GM21786 (cell line): ENCODE results near the gene PACS2.
"Not testable (repeated sequence)": the region's sequence is repeated elsewhere in the genome, so short reads cannot be mapped to it uniquely, and the experiment has no call there.

Experiments
- ATAC-seq: cut with Tn5 transposase; IDR thresholded peaks from one replicate; pipeline ENCODE4 v1.9.1; 2021; ENCODE audit not compliant: unreplicated experiment

The PACS2 gene

DNA sequence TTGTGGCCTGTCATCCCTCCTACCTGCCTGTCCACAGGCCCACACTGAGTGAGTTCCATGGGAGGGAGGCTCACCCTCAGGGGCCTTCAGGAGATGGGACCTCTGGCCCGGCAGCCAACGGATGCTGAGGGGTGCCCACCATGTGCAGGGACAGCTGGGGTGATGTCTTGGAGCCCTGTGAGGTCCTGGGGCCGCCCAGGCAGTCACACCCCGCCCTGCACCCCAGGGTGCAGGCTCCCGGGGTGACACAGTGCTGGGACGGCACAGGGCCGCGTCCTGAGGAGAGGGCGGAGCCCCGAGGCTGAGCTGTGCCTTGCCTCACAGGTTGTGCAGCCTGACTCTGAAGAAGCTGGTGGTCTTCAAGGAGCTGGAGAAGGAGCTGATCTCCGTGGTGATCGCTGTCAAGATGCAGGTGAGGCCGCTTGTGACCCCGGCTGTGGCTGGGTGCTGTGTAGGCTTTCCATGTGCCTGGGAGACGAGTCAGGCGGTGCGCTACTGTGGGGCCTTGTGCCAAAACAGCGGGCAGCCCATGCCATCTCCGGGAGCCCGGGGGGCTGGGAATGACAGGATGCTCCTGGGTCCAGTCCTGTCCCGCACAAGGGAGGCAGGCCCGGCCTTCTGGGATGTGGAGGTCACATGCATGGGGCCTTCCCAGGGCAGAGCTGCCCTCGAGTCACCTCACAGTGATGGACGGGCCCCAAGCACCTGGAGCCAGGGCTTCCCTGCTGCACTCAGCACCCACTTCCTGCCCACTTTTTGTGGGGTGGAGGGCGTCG, 33.8 kb downstream of the PACS2 start:
- ATAC-seq, result no peak

DNA sequence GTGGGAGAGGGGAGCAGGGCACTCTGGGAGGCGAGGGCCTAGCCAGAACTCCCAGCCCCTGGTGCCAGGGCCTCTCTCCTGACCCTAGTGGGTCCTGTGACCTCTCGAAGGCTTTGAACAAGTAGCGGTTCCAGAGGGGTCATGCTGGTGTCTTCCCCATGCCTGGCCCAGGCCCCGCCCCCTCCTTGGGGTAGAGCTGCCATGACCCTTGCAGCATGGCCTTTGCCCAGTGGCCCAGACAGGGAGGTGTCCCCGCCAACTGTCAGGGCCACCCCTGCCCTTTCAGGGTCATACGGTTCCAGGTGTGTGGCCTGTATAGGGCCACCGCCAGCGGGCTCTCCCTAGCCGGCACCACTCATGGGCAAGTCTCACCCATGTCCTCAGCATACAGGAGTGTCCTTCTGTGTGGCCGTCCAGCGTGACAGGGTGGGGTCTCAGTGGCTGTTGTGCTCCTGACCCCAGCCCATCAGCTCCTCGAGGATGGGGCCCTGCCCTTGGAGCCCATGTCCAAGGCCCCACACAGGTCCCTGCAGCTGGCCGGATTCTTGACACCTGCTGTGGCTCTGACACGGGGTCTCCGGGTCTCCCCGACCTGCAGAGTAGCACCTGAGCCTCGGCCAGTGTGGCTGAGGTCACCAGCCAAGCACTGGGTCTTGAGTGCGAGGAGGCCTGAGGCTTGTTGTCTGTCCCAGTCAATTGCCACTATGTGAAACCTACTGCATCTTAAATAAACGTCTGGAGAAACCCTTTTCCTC, 34.6 kb downstream of the PACS2 start:
- no peak for ATAC-seq

DNA sequence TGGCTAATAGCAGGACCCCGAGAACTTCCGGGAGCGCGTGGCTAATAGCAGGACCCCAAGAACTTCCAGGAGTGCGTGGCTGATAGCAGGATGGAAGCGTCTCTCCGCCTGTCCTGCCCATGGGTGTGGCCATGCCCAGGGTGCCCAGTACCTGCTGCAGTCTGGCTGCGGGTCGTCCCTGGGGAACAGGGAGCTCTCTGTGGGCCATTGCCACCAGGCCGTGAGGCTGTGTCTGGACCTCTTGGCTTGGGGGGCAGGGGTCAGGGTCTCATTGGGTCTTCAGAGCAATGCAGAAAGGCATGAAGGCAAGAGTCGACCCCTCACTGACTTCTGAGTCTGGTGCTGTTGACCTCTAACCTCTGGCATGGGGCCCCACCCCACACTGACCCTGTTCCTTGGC, 35.4 kb downstream of the PACS2 start:
- no peak for ATAC-seq

DNA sequence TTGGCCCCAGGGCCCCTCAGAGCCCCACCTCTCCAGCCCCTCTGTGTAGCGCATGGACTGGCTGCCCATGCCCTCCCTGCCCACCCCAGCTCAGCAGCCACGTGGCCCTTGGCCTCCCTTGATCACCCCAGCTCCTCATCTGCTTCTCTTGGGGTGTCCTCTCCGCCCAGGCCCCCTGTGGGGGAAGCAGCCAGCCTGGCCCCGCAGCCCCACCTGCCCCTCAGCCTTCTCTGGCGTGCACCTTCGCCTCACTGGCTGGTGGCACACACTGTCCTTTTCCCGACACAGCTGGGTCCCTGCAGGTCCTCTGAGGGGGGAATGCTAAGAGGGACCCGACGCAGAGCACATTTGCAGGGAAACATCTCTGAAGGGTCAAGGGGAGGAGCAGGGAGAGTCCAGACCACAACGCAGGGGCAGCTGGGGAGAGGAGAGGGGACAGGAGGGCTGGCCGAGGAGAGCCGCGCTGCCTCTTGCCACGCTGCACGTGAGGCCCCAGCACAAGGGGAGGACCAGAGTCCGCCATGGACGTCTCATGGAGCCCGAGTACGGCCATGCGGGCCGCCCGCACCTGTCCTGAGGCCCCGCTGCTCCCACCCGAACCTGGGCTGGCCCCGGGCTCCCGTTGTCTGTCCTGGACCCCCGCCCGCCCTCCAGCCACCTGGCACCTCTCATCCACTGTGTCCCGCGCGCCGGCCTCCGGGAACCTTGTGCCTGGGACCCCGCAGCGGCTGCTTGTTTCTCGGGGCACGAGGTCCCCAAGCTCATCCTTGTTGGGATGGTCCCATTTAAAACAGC, 36.1 kb downstream of the PACS2 start:
- no peak for ATAC-seq

DNA sequence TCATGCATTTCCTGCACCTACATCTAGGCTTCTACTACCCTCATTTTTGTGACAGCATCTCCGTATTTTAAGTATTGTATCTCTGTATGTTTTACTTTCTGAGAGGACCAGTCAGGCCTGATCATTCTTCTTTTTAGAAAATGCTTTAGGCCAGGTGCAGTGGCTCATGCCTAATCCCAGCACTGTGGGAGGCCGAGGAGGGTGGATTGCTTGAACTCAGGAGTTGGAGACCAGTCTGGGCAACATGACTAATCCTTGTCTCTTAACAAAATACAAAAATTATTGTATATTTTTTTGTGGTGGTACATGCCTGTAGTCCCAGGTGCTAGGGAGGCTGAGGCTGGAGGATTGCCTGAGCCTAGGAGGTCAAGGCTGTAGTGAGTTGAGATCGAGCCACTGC, 36.9 kb downstream of the PACS2 start:
- no peak for ATAC-seq

DNA sequence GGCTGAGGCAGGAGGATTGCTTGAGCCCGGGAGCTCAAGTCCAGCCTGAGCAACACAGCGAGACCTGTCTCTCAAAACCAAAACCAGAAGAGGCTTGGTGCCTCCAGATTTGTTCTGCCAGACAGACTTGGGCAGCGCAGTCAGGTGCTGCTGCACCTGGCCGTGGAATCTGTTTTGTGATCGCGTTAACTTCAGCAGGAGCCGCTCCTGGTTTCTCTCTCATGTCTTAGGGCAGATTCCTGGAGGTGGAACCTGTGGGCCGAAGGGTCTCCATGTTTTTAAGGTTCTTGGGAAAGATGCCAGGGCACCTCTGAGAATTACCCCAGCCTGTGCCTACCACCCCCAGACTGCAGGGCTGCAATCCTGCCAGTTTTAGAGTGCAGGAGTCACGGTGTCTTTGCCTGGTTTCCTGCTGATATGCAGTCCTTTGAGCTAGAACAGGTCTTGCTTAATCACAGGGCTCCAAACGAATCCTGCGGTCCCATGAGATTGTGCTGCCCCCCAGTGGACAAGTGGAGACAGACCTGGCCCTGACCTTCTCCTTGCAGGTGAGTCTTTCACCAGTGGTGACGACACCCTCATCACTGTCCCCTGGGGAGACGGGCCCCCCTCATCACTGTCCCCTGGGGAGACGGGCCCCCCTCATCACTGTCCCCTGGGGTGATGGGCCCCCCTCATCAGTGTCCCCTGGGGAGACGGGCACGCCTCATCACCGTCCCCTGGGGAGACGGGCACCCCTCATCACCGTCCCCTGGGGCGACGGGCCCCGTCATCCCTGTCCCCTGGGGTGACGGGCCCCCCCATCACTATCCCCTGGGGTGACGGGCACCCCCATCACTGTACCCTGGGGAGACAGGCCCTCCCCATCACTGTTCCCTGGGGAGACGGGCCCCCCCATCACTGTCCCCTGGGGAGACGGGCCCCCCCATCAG, 37.6 kb downstream of the PACS2 start:
- ATAC-seq, result peak; percentile 77

DNA sequence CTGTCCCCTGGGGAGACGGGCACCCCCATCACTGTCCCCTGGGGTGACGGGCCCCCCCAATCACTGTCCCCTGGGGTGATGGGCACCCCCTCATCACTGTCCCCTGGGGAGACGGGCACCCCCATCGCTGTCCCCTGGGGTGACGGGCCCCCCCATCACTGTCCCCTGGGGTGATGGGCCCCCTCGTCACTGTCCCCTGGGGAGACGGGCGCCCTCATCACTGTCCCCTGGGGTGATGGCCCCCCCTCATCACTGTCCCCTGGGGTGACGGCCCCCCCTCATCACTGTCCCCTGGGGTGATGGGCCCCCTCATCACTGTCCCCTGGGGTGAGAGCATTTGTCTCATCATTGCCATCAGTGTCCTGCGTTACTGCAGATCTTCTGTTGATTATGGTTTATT, 38.6 kb downstream of the PACS2 start:
- no peak for ATAC-seq

DNA sequence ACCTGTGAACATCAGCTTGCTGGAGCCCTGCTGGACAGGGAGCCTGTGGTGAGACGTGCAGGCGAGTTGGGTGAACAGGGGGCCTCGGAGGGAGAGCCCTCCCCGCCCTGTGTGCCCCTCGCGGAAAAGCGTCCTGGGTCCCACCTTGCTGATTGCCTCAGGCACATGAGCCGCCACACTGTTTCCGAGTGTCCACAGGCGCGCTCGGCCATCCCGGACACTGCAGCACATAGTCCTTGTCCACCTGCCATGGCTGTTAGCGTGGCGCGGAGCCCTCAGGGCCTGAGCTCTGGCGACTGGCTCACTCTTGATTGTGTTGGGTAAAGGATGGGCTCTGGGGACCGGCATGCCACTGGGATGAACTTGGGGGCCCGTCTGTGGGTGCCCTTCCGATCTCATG, 40.0 kb downstream of the PACS2 start:
- ATAC-seq, result no peak

DNA sequence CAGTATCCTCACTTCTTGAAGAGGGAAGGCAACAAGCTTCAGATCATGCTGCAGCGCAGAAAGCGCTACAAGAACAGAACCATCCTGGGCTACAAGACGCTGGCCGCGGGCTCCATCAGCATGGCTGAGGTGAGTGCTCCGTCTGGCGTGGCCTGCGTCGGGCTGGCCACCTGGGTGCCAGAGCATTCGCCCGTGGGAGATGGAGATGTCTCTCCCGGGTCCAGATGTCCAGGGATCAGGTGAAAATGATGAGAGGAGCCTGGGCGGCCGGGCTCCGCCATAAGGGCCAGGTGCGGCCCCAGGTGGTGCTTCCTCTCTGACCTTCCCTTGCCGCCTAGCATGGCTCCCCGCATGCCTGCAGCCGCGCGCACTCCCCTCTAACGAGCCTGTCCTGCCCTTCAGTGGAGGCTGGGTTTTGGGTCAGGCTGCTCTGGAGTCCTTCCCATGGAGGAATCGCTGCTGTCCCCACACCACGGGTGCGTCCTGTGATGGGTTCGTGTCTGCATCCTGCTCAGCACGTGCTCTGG, 40.6 kb downstream of the PACS2 start:
- ATAC-seq, result no peak

DNA sequence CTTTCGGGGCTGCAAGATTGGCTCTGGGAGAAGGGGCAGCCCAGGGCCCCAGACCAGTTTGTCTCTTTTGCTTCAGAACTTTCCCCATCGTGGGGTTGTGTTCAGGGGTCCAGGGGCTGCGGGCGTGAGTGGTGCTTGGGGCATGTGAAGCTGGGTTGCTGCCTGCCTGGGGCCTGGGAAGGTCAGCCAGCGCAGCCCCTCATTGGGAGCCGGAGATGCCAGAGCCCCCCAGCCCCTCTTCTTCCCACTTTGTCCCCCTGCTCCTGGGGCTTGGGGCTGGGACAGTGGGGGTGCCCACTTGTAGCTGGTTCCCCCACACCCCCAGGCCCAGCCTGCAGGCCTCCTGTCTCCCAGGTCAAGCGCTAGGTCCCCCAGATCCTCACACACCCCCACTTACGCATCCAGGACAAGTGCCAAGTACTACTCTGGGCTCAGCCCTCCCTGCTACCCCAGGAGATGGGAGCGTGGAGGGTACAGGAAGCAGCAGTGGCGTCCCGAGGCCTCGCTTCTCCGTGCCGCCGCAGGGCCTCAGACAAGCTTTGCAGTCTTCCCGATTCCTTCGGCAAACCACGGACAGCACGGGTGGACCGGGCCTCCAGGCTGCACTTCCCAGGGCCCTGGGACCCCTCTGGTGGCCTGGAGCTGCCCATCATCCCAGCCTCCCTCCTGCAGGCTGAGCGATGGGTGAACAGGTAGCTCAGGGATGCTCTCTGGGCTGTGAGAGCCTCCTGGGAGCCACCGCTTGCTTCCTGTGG, 41.5 kb downstream of the PACS2 start:
- ATAC-seq, result no peak

DNA sequence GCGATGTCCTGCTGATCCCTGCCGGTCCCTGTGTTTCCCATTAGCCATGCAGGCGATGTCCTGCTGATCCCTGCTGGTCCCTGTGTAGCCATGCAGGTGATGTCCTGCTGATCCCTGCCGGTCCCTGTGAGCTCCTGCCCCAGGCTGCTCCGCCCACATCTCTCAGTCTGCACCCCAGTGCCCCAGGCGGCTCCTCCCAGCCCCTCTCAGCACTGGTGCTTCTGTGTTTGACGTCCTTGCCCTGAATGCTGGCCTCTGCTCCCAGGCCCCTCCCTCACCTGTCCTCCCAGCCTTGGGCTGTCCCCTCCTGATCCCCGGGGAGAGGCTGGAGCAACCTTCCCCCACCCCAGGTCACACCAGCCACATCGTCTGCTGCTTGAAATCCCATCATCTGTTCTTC, 42.4 kb downstream of the PACS2 start:
- ATAC-seq, result no peak

DNA sequence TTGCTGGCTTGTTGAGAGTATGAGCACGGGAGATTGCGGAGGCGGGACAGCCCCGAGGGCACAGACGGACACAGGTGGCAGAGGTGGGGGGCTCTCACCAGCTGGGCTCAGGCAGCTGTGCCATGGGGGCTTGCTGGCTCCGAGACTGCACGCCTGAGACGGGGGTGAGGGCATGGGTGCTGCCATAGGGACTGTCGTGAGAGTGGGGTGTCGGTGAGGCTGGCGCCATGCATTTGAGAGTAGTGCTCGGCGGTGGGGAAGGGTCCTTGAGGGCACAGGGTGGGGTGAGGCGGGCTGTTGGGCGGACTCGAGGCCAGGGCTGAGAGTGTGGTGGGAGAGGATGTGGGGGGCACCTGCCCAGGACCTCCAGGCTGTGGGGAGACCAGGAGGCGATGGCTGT, 43.1 kb downstream of the PACS2 start:
- no peak for ATAC-seq

DNA sequence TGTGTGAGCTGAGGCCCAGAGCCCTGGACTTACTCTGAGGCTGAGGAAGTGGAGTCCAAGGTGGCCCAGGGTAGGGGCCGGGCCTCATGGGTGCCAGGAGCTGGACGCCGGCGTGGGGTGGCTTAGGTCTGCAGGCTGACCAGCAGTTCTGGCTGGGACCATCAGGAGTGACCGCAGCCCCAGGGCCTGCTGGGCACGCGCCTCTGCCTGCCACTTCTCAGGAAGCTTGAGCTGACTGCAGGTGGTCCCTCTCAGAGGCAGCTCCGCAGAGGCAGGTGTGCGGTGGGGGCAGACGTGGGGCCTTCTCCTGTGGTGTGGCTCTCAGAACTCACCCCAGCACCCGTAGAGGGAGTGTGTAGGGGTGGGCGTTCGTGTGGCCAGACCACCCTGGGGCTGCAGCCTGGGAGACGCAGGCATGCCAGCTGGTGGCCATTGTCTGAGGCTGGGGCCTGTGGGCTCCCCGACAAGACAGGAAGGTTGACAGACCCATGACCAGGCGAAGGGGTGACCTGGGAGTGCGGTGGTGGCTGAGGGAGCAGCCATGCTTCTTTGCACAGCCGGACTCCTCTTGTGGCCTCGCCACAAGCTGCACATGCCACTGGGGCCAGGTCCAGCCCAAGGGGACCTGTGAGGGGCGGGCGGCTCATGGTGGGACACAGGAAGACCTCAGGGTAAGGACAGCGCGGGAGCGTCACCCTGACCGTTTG, 43.7 kb downstream of the PACS2 start:
- ATAC-seq, result no peak

DNA sequence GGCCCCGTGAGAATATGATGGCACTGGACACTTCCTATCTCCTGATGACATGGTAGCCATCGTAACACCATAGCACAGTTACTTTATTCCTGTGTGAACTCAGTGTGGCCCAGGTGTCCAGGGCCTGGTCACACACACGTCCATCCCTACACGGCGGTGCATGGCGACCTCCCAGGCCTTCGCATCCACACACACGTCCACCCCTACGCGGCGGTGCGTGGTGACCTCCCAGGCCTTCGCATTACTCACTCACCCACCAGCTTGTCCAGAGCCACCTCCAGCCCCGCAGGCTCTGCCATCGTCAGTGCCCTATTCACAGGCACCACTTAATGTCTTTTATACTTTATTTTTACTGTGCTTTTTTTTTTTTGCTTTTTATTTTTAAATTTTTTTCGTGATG, 44.4 kb downstream of the PACS2 start:
- no peak for ATAC-seq

DNA sequence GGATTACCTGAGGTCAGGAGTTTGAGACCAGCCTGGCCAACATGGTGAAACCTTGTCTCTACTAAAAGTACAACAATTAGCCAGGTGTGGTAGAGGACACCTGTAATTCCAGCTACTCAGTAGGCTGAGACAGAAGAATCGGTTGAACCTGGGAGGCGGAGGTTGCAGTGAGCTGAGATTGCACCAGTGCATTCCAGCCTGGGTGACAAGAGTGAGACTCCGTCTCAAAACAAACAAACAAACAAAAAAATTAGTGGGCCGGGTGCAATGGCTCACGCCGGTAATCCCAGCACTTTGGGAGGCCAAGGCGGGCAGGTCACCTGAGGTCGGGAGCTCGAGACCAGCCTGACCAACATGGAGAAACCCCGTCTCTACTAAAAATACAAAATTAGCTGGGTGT, 46.9 kb downstream of the PACS2 start:
- ATAC-seq, result not testable (repeated sequence)

DNA sequence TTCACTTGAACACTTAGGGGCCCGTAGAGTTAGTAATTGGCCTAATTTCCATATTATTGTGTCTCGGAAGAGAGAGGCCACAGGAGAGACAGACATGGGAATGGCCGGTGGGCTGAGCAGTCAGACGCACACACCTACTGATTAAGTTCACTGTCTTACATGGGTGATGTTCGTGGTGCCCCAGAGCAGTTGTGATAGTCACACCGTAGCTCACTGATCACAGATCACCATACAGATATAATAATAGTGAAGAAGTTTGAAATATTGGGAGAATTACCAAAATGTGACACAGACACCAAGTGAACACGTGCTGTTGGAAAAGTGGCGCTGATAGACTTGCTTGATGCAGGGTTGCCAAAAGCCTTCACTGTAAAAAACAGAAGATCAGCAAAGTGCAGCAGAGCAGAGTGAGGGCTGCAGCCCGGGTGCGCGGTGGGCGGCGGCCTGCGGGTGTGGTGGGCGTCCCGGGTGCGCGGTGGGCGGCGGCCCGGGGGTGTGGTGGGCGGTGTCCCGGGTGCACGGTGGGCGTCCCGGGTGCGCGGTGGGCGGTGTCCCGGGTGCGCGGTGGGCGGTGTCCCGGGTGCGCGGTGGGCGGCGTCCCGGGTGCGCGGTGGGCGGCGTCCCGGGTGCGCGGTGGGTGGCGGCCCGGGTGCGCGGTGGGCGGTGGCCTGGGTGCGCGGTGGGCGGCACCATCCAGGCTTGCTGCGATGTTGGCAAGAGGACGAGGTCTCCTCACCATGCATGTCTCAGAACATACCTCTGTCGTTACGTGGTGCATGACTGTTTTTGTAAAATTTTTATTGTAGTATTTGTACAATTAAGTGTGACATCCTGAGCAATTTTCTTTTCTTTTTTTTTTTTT, 49.5 kb downstream of the PACS2 start:
- ATAC-seq, result no peak

DNA sequence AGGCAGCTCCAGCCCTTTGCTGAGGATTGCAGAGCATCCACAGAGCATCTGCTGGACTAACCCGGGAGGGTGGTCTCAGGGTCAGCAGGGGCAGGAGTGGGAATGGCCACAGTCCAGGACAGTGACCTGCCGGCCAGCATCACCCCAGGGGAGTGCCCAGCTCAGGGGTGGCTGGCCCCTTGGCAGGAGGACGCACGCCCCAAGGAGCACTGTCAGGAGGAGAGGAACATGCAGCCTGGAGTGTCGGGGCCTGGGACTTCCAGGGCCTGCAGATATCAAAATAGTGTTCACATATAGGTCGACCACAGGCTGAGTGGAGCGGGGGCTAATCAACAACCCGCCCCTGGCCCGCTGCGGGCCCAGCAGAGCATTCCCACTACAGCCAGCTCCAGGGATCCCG, 50.6 kb downstream of the PACS2 start:
- ATAC-seq, result no peak

DNA sequence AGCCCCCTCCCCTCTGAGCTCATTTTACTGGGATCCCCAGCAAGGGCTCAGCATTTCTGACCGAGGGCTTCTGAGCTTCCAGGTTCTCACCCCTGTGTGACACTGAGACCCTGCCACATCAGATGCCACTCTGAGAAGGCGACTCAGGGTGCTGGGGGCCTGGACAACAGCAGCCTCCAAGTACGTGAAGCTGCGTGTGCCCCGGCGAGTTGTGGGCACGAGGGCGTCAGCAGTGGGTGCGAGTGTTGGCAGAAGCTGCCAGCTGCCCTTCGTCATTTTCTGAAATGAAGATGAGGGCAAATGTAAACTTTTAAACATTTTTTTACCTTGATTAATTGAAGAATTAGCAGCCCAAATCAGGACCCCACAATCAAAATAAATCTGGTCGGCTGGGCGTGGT, 51.1 kb downstream of the PACS2 start:
- no peak for ATAC-seq
